ENCODE data around the gene GREM1. TPM values are rescaled to one million over a fixed set of nuclear protein-coding genes. Genes with fewer than 3 reads are reported as not detected.

Gene GREM1
- total and polyA plus RNA-seq, 12 donors: 0.08 to 1.0 (median 0.69) TPM; not detected in 1

DNA sequence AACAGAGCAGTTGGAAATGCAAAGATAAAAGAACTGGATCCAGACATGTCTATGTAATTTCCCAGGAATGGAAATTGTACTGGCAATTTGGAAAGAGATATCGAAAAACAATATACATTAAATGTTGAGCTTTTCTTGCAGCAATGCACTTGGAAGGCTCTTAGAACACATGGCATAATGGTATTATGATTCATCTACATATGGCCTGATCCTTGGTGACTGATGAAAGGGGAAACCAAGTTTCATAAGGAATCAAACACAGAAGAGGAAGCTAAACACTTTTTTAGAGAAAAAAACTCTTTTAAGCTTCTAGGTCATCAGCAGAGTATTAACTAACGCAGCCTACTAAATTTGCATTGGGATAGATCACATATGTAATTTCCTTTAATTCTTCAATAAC is 12.4 kb upstream of the GREM1 start:
- Histone ChIP-seq H3K4me1 (replicated peaks in 1 of 2) (no peaks in the 10 kb centered on the region), H3K4me3 (no peak overlapping the region), H3K9me3 (replicated peaks in 1 of 3) (no peaks in the 10 kb centered on the region), H3K27me3 (no peaks in the 10 kb centered on the region), H3K36me3 (replicated peaks in 1 of 2) (no peaks in the 10 kb centered on the region), H3K27ac (no peak overlapping the region)
- TF ChIP-seq, protein P1, sequence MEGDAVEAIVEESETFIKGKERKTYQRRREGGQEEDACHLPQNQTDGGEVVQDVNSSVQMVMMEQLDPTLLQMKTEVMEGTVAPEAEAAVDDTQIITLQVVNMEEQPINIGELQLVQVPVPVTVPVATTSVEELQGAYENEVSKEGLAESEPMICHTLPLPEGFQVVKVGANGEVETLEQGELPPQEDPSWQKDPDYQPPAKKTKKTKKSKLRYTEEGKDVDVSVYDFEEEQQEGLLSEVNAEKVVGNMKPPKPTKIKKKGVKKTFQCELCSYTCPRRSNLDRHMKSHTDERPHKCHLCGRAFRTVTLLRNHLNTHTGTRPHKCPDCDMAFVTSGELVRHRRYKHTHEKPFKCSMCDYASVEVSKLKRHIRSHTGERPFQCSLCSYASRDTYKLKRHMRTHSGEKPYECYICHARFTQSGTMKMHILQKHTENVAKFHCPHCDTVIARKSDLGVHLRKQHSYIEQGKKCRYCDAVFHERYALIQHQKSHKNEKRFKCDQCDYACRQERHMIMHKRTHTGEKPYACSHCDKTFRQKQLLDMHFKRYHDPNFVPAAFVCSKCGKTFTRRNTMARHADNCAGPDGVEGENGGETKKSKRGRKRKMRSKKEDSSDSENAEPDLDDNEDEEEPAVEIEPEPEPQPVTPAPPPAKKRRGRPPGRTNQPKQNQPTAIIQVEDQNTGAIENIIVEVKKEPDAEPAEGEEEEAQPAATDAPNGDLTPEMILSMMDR (IDR thresholded peaks at IDR 0.05): no peak
- intact Hi-C loops (cut with DNase I): no loop called here
- DNase-seq: no peak
- WGBS, 4 donors: 65 to 84% (median 76%) methylated on average over 2 of the region's 2 CpGs

- no peak overlapping the region for H3K27ac ChIP-seq
- TF ChIP-seq, protein P1 (IDR thresholded peaks at IDR 0.05): no peak
- TF ChIP-seq POLR2A (IDR thresholded peaks at IDR 0.05): no peak
These were observed 11.1 kb upstream of the GREM1 start for GRCh38 chr15:32706704-32707103.

GRCh38 chr15:32707436-32707835 is 10.4 kb upstream of the GREM1 start:
- intact Hi-C loops (cut with DNase I): no loop called here
- no peak for DNase-seq
- H3K27ac ChIP-seq: no peak overlapping the region
- no peaks in the 10 kb centered on the region for H3K27me3 ChIP-seq
- no peak overlapping the region for H3K4me3 ChIP-seq
- 47 to 68% (median 56%) methylated on average over 6 of the region's 6 CpGs for WGBS, 4 donors
- no peaks in the 10 kb centered on the region for H3K9me3 ChIP-seq (replicated peaks in 1 of 3)
- TF ChIP-seq, protein P1 (IDR thresholded peaks at IDR 0.05): no peak
- TF ChIP-seq POLR2A (IDR thresholded peaks at IDR 0.05): no peak
- H3K36me3 ChIP-seq (replicated peaks in 1 of 2): no peaks in the 10 kb centered on the region
- H3K4me1 ChIP-seq (replicated peaks in 1 of 2): no peaks in the 10 kb centered on the region

More at GRCh38 chr15:32706704-32707103, 11.1 kb upstream of the GREM1 start:
- Histone ChIP-seq H3K4me3 (no peak overlapping the region), H3K36me3 (replicated peaks in 1 of 2) (no peaks in the 10 kb centered on the region), H3K4me1 (replicated peaks in 1 of 2) (no peaks in the 10 kb centered on the region), H3K9me3 (replicated peaks in 1 of 3) (no peaks in the 10 kb centered on the region), H3K27me3 (no peaks in the 10 kb centered on the region)
- 66 to 77% (median 70%) methylated on average over 3 of the region's 3 CpGs for whole genome bisulfite sequencing, 4 donors
- intact Hi-C loops (cut with DNase I): no loop called here
- DNase-seq: no peak

DNA sequence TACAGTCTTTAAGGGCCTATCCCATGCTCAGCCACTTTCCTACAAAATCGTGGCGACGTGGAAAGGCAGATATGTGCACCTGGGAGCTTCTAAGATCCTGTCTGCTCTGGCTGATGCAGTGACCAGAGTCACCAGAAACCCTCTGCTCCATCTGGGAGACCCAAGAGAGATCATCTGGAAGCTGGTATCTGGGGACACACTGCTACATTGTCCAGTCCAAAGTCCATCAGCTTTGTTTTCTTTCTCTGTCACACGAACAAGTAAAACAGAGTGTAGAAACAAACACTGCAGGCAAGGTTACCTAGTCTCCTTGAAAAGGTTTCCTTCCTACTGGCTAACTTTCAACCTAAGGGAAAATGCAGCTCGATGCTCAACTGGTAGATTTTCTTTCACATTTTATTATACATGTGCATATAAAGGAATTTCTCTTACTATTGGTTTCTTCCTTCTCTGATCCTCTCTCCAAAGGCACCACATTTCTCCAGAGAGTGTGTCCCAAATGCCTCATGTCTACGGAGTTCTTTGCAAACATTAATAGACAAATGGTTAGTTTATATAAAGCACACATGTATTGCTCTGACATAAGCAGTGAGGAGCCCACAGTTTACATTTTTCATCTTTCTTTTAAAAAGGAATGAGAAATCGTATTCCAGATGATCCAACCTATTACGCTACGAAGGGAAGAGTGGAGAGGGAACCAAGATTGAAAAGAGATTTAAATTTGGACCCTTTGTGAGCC is 8.3 kb upstream of the GREM1 start:
- no peaks in the 10 kb centered on the region for H3K9me3 ChIP-seq (replicated peaks in 1 of 3)
- DNase-seq: no peak
- H3K36me3 ChIP-seq (replicated peaks in 1 of 2): no peaks in the 10 kb centered on the region
- WGBS, 4 donors: 72 to 76% (median 74%) methylated on average over 9 of the region's 9 CpGs
- H3K27me3 ChIP-seq: peaks cover 9% of the 10 kb centered on the region
- intact Hi-C loops (cut with DNase I): no loop called here
- H3K4me1 ChIP-seq (replicated peaks in 1 of 2): no peaks in the 10 kb centered on the region
- no peak overlapping the region for H3K27ac ChIP-seq
- no peak overlapping the region for H3K4me3 ChIP-seq
- no peak for TF ChIP-seq POLR2A (IDR thresholded peaks at IDR 0.05)
- TF ChIP-seq, protein P1 (IDR thresholded peaks at IDR 0.05): no peak

Data from adrenal gland (tissue), 12 donors.